GM12801 (cell line): ENCODE measurements around the gene MAN2A2.

Experiments used
- TF ChIP-seq, protein P1 (sequence below): IDR thresholded peaks from one replicate; pipeline ENCODE4 v1.5.1; 2011; ENCODE audit warnings: control low read depth; ENCODE audit not compliant: insufficient read length; ENCODE audit errors: extremely low read depth

Gene MAN2A2

DNA sequence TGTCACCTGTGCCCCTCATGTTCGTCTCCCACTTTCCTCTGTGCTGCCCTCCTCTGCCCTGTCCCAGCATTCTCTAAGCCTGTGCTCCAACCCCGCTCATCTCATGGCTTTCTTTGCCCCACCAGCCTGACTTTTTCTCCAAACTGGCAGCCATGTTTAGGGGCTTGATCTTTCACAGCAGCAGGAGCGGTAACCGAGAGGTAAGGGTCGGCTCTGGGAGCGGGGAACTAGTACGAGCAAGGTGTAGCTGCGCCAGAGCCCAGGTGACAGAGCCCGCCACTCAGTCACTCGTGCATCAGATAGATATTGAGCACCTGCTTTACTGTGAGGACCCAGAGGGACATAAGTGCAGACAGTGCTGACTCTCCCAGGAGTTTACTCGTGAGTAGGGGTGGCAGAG lies 13.4 kb downstream of the MAN2A2 start:
- TF ChIP-seq, protein P1, sequence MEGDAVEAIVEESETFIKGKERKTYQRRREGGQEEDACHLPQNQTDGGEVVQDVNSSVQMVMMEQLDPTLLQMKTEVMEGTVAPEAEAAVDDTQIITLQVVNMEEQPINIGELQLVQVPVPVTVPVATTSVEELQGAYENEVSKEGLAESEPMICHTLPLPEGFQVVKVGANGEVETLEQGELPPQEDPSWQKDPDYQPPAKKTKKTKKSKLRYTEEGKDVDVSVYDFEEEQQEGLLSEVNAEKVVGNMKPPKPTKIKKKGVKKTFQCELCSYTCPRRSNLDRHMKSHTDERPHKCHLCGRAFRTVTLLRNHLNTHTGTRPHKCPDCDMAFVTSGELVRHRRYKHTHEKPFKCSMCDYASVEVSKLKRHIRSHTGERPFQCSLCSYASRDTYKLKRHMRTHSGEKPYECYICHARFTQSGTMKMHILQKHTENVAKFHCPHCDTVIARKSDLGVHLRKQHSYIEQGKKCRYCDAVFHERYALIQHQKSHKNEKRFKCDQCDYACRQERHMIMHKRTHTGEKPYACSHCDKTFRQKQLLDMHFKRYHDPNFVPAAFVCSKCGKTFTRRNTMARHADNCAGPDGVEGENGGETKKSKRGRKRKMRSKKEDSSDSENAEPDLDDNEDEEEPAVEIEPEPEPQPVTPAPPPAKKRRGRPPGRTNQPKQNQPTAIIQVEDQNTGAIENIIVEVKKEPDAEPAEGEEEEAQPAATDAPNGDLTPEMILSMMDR, result no peak

DNA sequence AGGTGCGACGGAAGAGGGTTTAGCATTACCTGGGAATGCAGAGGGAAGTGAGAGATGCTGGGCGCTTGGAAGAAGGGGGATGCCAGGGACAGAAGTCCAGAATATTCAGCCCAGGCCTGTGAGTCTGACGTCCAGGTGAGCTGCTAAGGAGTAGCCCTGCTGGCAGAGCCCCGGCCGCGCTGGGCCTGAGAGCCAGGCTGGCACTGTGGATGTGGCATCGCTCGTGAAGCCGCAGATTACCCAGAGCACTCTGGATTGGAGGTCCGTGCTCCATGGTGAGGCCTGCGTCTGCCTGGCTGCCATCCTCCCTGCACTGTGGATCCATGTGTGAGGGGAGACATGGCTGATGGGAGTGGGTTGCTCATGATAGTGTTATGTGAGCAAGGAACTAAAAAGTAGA lies 14.5 kb downstream of the MAN2A2 start:
- TF ChIP-seq, protein P1, result no peak

DNA sequence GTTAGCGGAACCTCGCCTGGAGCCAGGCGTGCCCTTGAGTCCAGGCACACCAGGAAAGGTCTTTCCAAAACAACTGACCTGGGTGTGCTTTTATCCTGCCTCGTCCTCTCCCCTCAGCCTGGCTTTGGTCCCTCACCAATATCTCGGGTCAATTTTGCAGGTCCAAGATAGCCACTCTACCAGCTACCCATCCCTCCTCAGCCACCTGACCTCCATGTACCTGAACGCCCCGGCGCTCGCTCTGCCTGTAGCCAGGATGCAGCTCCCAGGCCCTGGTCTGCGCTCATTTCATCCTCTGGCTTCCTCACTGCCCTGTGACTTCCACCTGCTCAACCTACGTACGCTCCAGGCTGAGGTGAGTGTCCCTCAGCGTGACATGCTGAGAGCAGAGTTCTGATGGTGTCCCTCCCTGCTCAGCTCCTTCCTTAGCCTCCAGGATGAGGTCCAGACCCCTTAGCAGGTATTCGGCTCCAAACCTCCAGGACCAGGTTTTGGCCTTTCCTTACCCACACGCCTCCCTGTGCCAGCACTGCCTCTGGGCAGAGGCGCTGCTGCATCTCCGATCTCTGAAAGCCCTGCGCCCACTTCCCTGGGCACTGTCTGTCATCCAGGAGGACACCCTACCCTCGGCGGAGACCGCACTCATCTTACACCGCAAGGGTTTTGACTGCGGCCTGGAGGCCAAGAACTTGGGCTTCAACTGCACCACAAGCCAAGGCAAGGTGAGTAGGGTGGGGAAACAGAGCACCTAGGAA lies 15.1 kb downstream of the MAN2A2 start:
- TF ChIP-seq, protein P1, result no peak

DNA sequence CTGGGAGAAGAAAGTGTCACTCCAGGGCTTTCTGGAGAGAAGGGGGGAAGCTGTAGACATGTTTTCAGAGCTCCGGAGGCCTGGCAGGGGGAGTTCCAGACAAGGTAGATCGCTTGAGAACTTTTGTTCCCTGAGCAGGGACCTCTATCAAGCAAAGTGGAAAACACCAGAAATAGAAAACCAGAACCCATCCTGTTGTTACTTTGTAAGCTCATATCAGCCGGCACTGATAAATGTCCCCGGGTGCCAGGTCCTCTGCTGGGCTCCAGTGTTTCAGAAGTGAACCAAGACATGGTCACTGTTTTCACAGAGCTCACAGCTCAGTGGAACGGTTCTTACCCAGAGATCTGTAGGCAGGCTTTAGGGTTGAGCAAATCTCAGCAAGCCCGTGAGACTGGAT lies 15.7 kb downstream of the MAN2A2 start:
- TF ChIP-seq, protein P1, result no peak

DNA sequence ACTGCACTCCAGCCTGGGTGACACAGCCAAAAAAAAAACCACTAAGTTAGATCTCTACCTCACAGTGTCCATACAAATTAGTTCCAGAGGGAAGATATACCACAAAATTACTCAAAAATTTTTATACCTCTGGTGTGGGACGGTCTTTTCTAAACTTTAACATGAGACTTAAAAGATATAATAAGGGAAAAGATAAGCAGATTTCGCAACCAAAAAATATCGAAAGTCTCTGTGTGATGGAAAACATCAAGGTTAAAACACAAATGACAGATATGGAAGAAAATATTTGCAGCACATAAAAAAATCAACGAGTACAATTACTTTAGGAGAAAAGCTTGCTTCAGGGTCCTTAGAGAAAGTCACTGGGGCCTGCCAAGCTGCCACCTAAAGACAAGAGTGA lies 18.8 kb downstream of the MAN2A2 start:
- TF ChIP-seq, protein P1, result no peak

DNA sequence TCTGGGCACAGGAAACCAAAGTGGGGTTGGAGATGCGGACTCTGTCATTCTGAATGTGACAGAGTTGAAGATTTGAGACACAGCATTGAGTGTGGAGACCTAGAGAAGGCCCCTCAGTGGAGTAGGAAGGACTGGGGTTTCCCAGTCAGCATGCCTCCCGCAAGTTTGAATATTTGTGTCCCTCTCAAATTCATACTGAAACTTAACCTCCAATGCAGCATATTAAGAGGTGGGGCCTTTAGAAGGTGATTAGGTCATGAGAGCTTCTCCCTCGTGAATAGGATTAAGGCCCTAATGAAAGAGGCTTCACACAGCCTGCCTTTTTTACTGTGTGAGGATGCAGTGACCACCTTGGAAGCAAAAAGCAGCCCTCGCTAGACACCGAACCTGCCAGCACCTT lies 21.3 kb downstream of the MAN2A2 start:
- TF ChIP-seq, protein P1, result no peak

DNA sequence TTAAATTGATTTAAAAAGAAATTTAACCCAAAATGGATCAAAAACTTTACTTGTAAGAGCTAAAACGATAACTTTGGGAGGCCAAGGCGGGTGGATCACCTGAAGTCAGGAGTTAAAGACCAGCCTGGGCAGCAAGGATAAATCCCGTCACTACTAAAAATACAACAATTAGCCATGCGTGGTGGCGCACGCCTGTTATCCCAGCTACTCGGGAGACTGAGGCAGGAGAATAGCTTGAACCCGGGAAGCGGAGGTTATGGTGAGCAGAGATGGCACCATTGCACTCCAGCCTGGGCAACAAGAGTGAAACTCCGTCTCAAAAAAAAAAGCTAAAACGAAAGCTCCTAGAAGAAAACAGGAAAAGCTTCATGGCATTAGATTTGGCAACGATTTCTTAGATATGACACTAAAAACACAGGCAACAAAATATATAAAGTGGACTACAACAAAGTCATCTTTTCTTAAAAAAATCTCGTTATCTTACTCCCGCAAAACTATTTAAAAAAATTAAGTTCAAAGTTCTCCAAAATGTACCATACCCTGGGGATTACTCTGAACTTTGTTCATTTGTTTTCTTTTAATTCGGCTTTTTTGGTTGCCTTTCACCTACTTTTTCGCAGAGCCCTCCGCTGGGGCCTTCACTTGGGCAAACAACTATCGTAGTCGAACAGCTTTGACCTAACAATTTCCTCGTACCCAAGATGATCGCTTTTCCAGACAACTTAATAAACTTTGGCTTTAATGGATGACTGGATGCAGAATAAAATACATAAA lies 26.3 kb downstream of the MAN2A2 start:
- TF ChIP-seq, protein P1, result no peak
